Amygdala (tissue), 56 donors: ENCODE results near the gene QSOX1.
"Not testable (repeated sequence)": the region's sequence is repeated elsewhere in the genome, so short reads cannot be mapped to it uniquely, and the experiment has no call there.

Source experiments
- DNase-seq, 56 donors: peaks; one replicate each; lab custom pipeline; 2025; lab: John Stamatoyannopoulos, UW

QSOX1 gene

GRCh38 chr1:180185281-180185680, 30.6 kb downstream of the QSOX1 start:
- no peak for DNase-seq

GRCh38 chr1:180185971-180186645, 31.4 kb downstream of the QSOX1 start:
- DNase-seq: no peak

GRCh38 chr1:180186831-180187230, 32.2 kb downstream of the QSOX1 start:
- peak in 1 of 56 donors; percentile 35 for DNase-seq

DNA sequence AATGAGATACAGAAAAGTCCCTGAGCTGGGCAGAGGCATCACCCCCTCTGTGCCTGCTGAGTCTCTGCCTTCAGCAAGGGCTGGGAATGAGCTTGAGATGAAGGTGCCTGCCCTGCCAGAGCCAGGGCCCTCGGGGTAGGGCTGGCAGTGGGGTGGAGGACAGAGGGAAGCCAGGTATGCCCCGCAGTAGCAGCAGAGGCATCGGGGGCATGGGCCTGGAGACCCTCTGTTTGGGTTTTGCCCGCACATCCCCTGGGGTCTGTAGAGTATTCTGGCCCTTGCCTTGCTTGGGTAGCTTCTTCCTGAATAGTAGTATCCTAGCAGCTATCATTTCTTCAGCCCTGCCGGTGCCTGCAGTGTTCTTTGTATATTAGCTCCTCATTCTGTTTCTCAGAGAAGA, 33.0 kb downstream of the QSOX1 start:
- DNase-seq: no peak

GRCh38 chr1:180188091-180188506, 33.4 kb downstream of the QSOX1 start:
- peak in 27 of 56 donors; percentile 7 to 68 (median 33) for DNase-seq

GRCh38 chr1:180188684-180189175, 34.1 kb downstream of the QSOX1 start:
- no peak for DNase-seq

GRCh38 chr1:180190091-180190490, 35.4 kb downstream of the QSOX1 start:
- no peak for DNase-seq

DNA sequence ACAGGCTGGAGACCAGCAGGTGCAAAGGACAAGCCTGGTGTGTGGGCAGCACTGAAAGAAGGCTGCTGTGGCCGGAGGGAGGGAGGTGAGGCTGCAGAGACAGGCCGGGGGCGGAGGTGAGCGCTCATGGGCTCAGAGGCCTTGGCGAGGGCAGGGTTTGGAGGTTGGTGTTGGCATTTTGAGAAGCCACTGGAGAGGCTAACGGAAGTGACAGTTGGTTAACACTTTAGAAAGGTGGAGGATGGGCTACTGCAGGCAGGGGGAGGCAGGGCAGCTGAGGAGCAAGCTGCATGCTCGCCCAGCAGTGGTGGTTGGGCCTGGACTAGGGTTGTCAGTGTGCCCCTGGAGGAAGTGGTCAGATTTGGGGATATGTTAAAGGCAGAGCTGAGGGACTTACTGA, 37.5 kb downstream of the QSOX1 start:
- DNase-seq: no peak

DNA sequence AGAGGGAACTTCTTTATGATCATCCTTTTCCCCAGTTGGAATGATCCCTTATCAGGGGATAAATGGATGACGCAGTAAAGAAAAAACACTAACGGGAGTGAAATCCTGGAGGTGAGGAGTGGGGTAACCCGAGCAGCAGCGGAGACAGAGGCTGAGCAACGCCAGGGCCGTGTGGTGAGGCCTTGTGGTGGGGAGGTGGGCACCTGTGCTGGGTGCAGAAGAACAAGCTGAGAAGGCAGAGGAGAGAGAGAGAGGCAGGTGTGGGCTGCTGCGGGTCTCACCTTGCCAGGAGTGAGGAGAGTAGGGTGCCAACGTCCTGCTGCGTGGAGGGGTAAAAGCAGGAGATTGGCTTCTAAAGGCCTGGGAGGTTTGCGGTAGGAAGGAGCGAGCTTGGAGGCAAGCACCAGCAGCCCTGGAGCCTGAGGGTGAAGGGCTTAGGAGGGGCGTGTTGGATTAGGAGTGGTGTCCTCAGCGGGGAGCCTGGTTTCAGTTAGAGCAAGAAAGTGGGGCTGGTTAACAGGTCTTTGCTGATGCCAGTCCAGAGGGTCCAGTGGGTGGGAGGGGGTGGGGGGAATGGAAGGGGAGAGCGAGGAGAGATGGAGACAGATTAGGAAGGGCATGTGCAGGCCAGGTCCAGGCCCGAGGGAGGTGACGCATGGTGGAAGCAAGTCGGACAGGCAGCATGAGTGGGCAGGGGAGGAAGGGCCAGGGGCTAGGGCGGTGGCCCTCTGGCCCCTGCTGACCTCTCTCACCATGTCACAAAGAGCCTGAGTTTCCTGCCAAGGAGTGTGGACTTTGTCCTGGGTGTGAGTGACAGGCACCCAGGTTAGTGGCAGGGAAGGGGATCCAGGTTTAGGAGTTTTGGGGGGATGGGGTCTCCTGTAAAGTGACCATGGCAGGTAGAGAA, 38.7 kb downstream of the QSOX1 start:
- no peak for DNase-seq

DNA sequence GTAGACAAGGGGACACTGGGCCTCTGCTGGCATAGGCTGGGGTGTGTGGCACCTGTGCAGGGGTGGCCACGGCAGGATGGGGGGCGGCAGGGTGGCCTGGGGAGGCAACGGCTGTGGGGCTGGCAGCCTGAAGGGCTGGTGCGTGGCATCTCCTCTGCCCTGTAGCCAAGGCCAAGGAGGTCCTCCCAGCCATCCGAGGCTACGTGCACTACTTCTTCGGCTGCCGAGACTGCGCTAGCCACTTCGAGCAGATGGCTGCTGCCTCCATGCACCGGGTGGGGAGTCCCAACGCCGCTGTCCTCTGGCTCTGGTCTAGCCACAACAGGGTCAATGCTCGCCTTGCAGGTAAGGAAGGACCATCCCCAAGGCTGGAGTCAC, 39.4 kb downstream of the QSOX1 start:
- no peak for DNase-seq

- no peak for DNase-seq
Observed at GRCh38 chr1:180194546-180195207, 40.0 kb downstream of the QSOX1 start.

- DNase-seq: no peak
Observed at GRCh38 chr1:180195401-180195800, 40.7 kb downstream of the QSOX1 start.

GRCh38 chr1:180195916-180196315, 41.2 kb downstream of the QSOX1 start:
- DNase-seq: peak in 1 of 56 donors; percentile 22

GRCh38 chr1:180196436-180197003, 41.9 kb downstream of the QSOX1 start:
- DNase-seq: no peak

DNA sequence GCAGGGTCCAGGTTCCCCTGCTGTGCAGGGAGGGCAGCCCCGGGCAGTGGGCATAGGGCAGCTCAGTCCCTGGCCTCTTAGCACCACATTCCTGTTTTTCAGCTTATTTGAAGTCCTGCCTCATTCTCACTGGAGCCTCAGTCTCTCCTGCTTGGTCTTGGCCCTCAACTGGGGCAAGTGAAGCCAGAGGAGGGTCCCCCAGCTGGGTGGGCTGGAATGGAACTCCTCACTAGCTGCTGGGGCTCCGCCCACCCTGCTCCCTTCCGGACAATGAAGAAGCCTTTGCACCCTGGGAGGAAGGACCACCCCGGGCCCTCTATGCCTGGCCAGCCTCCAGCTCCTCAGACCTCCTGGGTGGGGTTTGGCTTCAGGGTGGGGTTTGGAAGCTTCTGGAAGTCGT, 42.6 kb downstream of the QSOX1 start:
- no peak for DNase-seq

DNA sequence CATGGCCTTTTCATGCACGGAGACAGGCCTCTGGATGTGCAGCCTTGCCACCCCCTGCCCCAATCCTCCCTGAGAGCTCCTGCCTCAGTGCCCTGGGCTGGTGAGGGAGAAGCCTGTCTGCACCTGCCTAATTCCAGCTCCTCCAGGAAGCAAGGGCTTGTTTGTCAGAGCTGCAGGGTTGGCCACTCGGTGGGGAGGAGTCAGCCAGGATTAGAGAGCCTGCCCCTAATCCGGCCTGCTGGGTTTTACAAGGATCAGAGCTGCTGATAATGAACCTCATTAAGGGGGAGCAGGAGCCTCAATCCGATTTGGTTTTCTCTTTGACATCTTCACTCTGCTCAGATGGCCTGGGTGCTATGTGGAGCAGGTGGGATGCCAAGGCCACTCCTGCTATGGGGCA, 43.5 kb downstream of the QSOX1 start:
- DNase-seq: no peak

GRCh38 chr1:180198611-180199010, 43.9 kb downstream of the QSOX1 start:
- no peak for DNase-seq

- DNase-seq: no peak
Observed at GRCh38 chr1:180199018-180199417, 44.3 kb downstream of the QSOX1 start.

- DNase-seq: no peak
Observed at GRCh38 chr1:180201451-180202200, 47.0 kb downstream of the QSOX1 start.

GRCh38 chr1:180202588-180202987, 47.9 kb downstream of the QSOX1 start:
- DNase-seq: not testable (repeated sequence)
